Globus pallidus (tissue), 1 donor: ENCODE data around the gene NOL6.
"Not testable (repeated sequence)": the region's sequence is repeated elsewhere in the genome, so short reads cannot be mapped to it uniquely, and the experiment has no call there.

Experiments
- DNase-seq: peaks from one replicate; pipeline ENCODE4 v3.0.0-alpha.2; 2015; ENCODE audit warnings: low spot score

Gene NOL6, protein sequence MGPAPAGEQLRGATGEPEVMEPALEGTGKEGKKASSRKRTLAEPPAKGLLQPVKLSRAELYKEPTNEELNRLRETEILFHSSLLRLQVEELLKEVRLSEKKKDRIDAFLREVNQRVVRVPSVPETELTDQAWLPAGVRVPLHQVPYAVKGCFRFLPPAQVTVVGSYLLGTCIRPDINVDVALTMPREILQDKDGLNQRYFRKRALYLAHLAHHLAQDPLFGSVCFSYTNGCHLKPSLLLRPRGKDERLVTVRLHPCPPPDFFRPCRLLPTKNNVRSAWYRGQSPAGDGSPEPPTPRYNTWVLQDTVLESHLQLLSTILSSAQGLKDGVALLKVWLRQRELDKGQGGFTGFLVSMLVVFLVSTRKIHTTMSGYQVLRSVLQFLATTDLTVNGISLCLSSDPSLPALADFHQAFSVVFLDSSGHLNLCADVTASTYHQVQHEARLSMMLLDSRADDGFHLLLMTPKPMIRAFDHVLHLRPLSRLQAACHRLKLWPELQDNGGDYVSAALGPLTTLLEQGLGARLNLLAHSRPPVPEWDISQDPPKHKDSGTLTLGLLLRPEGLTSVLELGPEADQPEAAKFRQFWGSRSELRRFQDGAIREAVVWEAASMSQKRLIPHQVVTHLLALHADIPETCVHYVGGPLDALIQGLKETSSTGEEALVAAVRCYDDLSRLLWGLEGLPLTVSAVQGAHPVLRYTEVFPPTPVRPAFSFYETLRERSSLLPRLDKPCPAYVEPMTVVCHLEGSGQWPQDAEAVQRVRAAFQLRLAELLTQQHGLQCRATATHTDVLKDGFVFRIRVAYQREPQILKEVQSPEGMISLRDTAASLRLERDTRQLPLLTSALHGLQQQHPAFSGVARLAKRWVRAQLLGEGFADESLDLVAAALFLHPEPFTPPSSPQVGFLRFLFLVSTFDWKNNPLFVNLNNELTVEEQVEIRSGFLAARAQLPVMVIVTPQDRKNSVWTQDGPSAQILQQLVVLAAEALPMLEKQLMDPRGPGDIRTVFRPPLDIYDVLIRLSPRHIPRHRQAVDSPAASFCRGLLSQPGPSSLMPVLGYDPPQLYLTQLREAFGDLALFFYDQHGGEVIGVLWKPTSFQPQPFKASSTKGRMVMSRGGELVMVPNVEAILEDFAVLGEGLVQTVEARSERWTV

DNA sequence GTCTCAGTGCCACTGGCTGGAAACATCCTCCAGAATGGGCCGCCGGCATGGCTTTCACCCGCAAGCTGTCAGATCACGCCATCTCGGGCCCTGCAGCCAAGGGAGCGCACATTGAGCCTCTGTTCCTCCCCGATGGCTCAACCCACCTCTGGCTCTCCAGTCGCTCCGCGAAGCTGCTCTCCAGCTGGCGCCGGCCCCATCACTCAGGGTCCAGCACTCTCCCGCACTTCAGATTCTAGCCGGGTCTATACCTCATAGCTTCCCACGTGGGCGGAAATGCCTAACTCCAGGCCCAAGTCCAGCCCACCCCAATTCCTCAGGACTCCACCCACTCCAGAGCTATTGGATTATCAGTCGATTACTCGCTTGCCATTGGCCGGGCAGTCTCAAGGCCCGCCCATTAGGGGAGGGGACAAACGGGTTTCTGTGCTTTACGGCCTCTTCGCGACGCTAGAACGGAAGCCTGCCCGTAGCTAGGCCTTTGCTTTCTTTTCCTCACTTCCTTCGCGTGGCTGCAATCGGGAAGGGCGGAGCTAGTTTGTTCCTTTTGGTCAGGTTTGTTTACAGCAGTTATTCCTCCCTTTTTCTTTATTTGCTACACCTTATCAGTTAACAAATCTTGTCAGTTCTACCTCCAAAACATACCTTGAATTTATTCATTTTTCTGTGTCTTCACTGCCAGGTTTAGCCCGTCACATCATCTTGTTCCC lies at the start of gene NOL6:
Gene NOL6, minus strand, starts transcription at position 282 of the 710 bp plus-strand sequence. Its CDS starts 82 bp downstream, at position 200.
- peak; percentile 99 for DNase-seq

DNA sequence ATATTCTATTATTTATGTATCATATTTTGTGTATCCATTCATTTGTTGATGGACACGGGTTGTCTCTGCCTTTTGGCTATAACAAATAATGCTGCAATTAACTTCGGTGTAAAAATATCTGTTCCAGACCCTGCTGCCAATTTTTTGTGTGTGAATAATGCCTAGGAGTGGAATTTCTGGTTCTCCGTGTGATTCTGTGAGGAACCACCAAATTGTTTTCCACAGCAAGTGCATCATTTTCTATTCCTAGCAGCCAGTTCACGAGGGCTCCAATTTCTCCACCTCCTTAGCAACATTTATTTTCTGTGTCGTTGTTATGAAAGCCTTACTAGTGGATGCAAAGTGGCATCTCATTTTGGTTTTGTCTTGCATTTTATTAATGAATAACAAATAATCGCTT lies 48.1 kb upstream of the NOL6 start:
- DNase-seq, result not testable (repeated sequence)

DNA sequence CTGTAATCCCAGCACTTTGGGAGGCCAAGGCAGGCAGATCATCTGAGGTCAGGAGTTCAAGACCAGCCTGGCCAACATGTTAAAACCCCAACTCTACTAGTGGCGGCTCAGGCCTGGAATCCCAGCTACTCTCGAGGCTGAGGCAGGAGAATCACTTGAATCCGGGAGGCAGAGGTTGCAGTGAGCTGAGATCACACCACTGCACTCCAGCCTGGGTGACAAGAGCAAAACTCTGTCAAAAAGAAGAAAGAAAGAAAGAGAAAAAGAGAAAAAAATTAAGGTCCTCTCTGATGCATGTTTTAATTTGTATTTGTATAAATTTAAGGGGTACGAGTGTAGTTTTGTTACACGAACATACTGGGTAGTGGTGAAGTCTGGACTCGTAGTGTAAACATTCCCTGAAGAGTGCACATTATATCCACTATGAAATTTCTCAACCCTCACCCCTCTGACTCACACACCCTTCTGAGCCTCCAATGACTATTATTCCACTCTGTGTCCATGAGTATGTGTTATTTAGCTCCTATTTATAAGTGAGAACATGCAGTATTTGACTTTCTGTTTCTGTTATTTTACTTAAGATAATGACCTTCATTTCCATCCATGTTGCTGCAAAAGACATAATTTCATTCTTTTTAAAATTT lies 44.3 kb upstream of the NOL6 start:
- not testable (repeated sequence) for DNase-seq

DNA sequence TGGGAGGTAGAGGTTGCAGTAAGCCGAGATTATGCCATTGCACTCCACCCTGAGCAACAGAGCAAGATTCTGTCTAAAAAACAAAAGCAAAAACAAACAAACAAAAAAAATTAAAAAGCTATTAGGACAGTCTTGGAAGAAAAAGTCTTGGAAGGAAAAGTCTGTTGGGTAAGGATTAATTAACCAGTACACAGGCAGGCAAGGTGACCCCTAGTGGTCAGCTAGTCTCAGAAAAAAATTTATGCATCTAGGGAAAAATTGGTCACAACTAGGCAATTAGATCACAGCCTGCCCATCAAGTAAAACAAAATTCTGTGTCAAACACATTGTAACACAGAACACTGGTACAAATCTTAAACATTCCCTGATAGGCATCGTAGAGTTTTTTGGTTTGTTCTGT lies 43.6 kb upstream of the NOL6 start:
- peak; percentile 45 for DNase-seq

DNA sequence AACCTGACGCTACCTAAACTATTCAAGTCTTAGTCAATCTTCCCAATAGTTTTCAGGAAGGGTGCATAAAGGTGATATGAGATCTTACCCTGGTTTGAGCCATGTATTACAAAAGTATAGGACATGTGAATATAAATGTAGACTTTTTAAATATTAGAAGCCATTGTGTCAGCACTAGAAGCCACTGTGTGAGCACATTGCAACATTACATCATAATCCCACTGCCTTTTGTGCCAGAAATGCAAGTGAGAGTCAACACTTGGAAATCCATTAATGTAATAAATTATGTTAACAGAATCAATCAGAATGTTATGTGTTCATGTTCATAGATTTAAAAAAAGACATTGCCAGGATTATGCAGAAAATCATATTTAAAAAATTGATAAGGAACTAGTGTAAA lies 42.7 kb upstream of the NOL6 start:
- DNase-seq, result not testable (repeated sequence)

DNA sequence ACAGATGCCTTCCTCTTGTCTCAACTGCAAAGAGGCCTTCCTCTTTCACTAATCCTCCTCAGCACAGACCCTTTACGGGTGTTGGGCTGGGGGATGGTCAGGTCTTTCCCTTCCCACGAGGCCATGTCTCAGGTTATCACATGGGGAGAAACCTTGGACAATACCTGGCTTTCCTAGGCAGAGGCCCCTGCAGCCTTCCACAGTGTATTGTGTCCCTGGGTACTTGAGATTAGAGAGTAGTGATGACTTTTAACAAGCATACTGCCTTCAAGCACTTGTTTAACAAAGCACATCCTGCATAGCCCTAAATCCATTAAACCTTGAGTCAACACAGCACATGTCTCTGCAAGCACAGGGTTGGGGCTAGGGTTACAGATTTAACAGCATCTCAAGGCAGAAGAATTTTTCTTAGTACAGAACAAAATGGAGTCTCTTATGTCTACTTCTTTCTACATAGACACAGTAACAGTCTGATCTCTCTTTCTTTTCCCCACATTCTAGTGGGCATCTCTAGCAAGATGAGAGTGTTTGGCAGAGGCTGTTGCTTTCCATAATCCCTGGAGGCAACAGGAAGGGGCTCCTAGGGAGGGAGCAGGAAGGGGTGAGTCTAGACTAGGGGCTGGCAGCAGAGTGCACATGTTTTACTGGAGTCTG lies 41.7 kb upstream of the NOL6 start:
- not testable (repeated sequence) for DNase-seq

DNA sequence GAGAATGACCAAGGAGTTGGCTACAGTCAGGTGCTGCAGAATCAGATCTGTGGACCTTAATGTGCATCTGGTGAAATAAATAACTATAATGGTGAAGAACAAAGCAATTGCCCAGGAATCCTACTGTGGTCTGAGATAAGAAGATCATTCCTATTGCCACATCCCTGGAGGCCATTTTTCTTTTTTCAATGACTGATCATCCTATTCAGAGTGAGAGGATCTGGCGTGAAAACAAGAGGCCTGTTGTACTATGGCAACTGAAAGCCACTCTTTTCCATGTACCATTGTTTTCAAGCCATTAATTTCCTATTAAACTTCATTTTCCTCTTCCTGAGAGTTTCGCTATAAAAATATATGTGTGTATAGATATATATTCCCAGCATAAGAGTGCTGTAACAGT lies 38.8 kb upstream of the NOL6 start:
- DNase-seq, result peak; percentile 61

DNA sequence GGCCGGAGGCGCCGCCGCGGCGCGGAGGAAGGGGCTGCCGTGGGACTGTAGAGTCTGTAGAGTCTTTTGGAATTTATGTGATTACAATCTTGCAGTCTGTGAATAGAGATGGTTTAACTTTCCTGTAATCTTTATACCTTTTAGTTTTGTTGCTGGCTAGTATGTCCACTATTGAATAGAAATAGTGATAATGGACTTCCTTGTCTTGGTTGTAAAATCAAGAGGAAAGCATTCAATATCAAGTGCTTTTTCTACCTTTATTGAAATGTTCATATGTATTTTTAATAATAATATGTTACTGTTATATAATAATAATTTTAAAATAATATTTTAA lies 37.4 kb upstream of the NOL6 start:
- DNase-seq, result not testable (repeated sequence)

DNA sequence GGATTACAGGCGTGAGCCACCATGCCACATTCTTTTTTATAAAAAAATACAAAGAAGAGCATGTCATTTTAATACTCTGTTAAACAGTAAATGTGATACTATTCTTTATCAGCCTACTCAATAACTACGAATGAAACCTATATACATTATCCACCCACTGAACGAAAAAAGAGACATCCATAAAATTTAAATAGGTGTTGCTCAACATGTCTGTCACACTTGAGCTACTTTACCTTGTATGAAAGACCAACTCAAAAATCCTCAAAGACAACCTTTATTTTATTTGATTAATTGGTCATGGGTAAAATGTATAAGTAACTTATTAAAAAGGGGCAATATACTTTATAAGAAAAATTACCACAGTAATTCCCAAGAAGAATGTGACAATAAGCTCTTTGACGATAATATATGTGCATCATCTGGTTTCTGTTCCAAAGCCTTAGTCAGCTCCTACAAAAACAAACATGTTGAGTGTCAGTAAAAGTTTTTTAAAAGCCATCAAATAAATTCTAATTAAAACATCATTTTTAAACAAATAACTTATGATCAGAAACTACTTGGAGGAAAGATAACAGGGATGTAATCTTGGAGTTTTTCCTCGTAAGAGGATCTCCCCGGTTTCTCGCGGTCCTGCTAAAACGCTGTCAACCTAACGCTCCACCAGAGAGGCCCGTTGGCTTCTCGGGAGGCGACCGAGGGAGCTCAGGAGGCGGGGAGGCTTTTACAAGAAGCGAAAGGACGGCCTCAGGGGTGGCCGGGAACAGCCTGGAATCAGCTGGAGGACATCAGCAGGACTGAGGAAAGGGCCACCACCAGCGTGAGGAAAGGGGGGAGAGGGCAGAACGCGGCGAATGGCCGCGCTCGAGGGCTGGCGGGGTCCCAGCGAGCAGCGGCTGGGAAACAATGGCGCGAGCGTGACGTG lies 36.8 kb upstream of the NOL6 start:
- DNase-seq, result peak; percentile 63

DNA sequence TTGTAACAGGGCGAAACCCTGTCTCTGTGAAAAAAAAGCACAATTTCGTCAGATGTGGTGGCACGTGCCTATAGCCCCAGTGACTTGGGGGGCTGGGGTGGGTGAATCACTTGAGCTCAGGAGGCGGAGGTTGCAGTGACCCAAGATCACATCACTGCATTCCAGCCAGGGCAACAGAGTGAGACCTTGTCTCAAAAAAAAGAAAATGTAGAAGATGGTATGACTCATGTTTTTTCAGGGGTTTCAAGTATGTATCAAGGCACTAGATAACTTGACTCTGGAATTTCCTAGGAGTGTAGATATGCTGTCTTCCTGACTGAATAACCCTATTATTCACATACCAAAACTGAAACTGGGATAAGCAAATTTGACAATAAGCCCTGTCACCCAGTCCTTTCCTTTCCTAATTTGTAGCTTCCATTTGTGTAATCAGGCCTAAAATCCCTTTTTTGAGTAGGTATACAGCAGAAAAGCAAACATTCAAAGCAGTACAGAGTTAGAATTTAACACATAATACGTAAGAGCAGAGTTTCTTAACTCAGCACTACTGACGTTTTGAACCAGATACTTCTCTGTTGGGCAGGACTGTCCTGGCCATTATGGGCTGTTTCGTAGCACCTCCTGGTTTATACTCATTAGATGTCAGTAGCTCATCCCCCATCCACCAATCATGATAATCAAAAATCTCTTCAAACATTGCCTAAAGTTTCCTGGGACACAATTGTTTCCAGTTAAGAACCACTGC lies 33.1 kb upstream of the NOL6 start:
- DNase-seq, result no peak

DNA sequence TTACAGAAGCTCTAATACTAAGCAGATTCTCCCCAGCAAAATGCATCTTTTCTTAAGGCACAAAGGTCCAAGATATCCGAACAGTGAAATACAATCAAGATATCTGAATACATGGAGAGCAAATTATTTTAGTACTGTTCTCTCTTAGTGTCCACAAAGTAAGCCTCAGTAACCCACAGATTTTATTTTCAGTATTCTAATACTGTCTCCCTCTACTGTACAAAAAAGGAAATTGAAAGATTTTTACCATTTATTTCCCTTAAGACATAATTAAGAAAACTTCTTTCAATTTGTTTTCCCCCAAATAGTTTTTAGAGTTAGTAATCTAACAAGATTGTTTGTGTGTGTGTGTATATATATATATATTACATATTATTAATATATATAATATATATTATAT lies 24.7 kb upstream of the NOL6 start:
- no peak for DNase-seq

DNA sequence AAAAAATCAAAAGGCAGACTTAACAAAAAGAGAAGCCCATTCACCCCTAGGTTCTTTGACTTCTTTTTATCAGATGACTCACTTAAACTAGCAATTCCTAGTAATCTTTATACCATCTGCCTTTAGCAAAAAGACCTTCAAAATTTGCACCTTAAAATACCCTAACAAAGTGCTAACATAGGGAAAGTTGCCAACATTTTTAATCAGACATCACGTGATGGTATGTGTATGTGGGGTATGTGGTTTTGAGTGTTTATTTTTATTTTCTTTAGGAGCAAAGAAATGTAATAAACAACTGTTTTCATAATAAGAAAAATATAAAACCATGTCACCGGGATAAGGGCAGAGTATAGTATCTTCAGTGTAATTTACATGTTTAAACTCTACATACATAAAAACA lies 20.1 kb upstream of the NOL6 start:
- DNase-seq, result not testable (repeated sequence)

DNA sequence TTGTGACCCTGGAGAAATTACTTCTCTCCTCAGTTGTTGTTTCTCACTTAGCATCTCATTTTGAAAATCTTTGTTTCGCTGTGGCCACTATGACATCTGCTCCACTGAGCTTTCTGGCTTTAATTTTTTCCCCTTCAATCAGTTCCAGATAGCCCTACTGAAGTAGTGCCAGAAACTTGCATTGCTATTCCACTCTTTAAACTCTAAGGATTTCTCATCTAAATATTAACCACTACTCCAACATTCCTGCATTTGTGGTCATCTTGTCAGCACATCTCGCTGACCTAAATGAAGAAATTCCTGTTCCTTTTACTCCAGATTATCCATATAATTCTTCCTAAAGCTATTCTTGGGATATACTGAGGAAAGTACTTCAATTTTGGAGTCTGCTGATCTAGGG lies 15.3 kb upstream of the NOL6 start:
- DNase-seq, result no peak

DNA sequence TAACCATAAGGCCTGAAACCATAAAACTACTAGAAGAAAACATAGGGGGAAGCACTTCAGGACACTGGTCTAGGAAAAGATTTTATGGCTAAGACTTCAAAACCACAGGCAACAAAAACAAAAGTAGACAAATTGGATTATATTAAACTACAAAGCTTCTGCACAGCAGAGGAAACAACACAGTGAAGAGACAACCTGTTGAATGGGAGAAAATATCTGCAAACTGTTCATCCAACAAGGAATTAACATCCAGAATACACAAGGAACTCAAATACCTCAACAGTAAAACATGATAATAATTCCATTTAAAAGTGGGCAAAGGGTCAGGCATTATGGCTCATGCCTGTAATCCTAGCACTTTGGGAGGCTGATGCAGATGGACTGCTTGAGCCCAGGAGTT lies 11.6 kb upstream of the NOL6 start:
- not testable (repeated sequence) for DNase-seq

DNA sequence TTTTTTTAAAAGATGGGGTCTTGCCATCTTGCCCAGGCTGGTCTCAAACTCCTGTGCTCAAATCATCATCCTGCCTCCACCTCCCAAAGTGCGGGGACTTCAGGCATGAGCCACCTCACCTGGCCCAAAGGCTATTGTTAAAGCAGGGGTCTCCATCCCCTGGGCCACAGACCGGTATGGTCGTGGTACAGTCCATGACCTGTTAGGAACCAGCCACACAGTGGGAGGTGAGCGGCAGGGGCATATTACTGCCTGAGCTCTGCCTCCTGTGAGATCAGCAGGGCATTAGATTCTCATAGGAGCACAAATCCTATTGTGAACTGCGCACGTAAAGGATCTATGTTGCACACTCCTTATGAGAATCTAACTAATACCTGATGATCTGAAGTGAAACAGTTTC lies 7.3 kb upstream of the NOL6 start:
- no peak for DNase-seq

DNA sequence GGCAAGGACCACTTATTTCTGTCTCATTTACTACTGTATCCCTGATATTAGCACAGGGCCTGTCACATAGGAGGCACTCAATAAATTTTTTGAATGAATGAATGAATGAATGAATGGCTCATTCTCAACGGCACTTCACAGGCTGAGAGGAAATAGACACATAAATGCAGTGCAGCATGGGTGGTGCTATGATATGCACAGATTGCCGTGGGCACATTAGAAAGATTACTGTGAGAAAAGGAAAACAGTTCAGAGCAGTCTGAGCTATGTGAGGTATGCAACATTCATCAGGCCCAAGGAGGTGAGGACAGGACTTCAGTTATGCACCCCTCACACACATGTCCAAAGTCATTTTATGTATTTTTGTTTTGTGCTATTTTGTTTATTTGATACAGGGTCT lies 6.4 kb upstream of the NOL6 start:
- no peak for DNase-seq

DNA sequence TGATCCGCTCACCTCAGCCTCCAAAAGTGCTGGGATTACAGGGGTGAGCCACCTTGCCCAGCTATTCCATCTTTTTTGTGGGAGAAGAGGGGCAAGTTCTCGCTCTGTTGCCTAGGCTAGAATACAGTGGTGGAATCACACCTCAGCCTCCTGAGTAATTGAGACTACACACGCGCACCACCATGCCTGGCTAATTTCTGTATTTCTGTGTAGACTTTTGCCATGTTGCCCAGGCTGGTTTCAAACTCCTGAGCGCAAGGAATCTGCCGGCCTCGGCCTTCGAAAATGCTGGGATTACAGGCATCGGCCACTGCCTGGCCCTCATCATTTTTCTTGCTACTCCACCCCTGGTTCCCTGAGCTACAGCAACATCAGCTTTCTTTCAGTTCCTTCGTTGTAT lies 2.8 kb upstream of the NOL6 start:
- DNase-seq, result no peak

DNA sequence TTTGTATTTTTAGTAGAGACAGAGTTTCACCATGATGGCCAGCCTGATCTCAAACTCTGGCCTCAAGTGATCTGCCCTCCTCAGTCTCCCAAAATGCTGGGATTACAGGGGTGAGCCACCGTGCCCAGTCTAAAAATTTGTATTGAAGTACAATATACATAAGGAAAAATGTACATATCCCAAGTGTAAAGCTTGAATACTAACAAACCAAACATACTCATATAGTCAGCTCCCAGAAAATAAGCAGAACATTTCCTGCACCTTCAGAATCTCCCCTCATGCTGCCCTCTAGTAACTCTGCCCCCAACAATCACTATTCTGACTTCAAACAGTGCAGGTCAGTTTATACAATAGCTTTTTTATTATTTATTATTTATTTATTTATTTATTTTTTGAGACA lies 1.6 kb upstream of the NOL6 start:
- no peak for DNase-seq
